Sigmoid colon (tissue), 4 donors: Measurements from ENCODE around the gene PPP1R13L.

ENCODE experiments used
- EP300 ChIP-seq, 4 donors: sonication (generic); formaldehyde crosslinking; IDR thresholded peaks; one replicate each; pipeline ENCODE4 v1.6.1; 2017; ENCODE audit warnings: antibody characterized with exemption in 4 of 4
- POLR2A ChIP-seq, 2 donors: fragments of 450-650 bp; IDR thresholded peaks; one replicate each; pipeline ENCODE4 v1.6.1; 2016; ENCODE audit warnings: antibody characterized with exemption in 2 of 2, mild to moderate bottlenecking in 2 of 2, moderate library complexity in 2 of 2
- POLR2AphosphoS5 ChIP-seq, 4 donors: sonication (generic); formaldehyde crosslinking; IDR thresholded peaks; one replicate each; pipeline ENCODE4 v1.6.1; 2017; ENCODE audit warnings: antibody characterized with exemption in 4 of 4
- TF ChIP-seq, protein P1 (sequence below), 4 experiments: fragments of 450-650 bp in 3 of 4; fragments of 200-600 bp in 1 of 4; IDR thresholded peaks; one replicate each; pipeline ENCODE4 v1.5.1; 2016 to 2019; ENCODE audit warnings: antibody characterized with exemption in 4 of 4, mild to moderate bottlenecking in 3 of 4, moderate library complexity in 2 of 4

DNA sequence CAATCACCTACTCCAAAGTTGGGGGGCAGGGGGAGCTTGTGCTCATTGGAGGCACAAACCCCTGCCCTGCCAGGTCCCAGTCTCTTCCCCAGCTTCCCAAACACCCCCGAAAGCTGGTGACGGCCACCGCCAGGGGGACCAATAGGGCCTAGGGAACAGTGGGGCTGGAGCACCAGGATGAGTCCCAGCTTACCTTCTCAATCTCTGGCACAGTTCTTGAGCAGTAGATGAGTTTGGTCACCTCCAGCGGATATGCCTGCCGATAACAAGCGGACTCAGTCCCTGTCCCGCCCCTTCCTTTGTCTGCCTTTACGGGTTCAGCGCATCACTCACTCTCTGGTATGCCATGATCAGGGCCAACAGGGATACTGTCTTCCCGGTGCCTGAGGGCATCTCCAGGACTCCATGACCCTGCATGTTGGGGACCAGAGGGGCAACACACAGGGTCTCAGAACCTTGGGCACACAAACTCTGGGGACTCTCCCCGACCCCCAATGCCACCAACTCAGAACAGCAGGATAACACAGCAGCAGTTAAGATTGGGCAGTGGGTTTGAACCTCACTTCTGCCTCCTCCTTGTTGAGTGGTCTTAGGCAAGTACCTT lies 36.0 kb downstream of the PPP1R13L start:
- TF ChIP-seq, protein P1, sequence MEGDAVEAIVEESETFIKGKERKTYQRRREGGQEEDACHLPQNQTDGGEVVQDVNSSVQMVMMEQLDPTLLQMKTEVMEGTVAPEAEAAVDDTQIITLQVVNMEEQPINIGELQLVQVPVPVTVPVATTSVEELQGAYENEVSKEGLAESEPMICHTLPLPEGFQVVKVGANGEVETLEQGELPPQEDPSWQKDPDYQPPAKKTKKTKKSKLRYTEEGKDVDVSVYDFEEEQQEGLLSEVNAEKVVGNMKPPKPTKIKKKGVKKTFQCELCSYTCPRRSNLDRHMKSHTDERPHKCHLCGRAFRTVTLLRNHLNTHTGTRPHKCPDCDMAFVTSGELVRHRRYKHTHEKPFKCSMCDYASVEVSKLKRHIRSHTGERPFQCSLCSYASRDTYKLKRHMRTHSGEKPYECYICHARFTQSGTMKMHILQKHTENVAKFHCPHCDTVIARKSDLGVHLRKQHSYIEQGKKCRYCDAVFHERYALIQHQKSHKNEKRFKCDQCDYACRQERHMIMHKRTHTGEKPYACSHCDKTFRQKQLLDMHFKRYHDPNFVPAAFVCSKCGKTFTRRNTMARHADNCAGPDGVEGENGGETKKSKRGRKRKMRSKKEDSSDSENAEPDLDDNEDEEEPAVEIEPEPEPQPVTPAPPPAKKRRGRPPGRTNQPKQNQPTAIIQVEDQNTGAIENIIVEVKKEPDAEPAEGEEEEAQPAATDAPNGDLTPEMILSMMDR (IDR thresholded peaks at IDR 0.05): no peak
- TF ChIP-seq POLR2AphosphoS5 (IDR thresholded peaks at IDR 0.05) (no peak), EP300 (IDR thresholded peaks at IDR 0.05) (no peak), POLR2A (IDR thresholded peaks at IDR 0.05) (no peak)
